GM21423 (cell line): ENCODE measurements around the gene SSTR1.
"Not testable (repeated sequence)": the region's sequence is repeated elsewhere in the genome, so short reads cannot be mapped to it uniquely, and the experiment has no call there.

Source experiments
- ATAC-seq: cut with Tn5 transposase; IDR thresholded peaks from one replicate; pipeline ENCODE4 v1.9.1; 2021; ENCODE audit warnings: mild to moderate bottlenecking, moderate library complexity; ENCODE audit not compliant: unreplicated experiment

SSTR1 gene, protein sequence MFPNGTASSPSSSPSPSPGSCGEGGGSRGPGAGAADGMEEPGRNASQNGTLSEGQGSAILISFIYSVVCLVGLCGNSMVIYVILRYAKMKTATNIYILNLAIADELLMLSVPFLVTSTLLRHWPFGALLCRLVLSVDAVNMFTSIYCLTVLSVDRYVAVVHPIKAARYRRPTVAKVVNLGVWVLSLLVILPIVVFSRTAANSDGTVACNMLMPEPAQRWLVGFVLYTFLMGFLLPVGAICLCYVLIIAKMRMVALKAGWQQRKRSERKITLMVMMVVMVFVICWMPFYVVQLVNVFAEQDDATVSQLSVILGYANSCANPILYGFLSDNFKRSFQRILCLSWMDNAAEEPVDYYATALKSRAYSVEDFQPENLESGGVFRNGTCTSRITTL

GRCh38 chr14:38207736-38208617 lies at the start of gene SSTR1:
Gene SSTR1, plus strand, starts transcription at chr14:38207904. Its CDS starts 1,486 bp downstream, at chr14:38209390.
- ATAC-seq: no peak

GRCh38 chr14:38158468-38158867 lies 49.2 kb upstream of the SSTR1 start:
- ATAC-seq: no peak

- no peak for ATAC-seq
Observed at GRCh38 chr14:38168416-38168815, 39.3 kb upstream of the SSTR1 start.

DNA sequence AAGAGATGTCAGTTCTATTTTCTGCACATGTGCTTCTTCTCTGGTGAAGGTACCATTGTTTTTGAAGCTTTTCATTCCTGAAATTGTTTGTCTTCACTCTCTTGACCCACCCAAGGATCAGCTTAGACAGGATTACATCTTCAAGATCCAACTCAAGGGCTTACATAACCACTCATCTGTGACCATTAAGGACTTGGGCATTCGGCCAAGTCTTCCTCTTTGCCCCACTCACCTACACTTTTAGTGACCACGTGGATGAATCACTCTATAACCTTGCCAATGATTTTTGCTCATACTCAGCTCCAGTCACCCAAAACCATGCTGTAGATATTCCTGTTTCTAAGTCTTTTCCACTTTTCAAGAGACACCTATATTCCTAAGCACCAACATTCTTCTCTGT lies 36.5 kb upstream of the SSTR1 start:
- ATAC-seq: no peak

DNA sequence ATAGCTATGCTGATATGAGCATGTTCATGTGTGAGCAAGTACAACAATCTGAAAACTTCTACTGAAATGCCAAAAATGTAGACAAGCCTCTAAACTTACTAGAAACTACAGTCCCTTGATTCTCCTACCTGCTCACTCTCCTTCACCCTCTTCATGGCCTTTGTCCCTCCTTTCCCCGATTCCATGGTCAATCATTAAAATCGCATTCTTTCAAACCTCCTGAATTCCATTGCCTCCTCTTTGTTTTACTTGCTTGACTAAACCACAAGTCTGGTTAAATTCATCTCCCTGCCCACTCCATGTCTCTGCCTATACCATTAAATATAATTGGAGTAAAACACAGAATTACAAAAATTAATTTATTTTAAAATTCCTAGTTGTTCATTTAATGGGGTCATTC lies 33.0 kb upstream of the SSTR1 start:
- ATAC-seq: no peak

DNA sequence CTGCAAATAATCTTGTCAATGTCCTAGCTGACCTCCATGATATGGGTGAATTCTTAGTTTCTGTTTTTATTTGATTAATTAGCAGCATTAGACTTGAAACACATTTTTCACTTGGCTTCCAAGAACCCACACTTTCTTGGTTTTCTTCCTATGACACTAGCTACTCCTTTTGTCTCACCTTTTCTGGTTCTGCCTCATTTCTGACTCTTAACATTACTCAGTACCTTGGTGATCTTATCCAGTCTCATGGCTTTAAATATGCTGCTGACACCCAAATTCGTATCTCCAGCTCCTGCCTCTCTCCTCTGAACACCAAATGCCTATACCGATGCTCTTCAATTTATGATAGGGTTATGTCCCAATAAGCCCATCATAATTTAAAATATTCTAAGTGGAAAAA lies 32.0 kb upstream of the SSTR1 start:
- ATAC-seq: no peak

DNA sequence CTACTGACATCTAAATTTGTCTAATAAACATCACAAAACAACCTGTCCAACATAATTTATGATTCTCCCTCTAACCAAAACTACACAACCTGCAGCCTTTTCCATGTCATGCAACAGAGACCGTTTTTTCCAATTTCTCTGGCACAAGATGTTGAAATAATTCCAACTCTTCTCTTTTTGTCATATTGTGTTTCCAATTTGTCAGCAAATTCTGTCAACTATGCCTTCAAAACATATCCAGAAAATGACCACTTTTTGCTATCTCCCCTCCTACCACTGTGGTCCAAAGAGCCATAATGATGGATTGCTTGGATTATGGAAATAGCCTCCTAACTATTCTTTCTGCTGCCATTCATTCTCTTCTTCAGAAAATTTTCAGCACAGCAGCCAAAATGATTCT lies 31.3 kb upstream of the SSTR1 start:
- no peak for ATAC-seq

GRCh38 chr14:38184132-38184531 lies 23.6 kb upstream of the SSTR1 start:
- ATAC-seq: no peak

DNA sequence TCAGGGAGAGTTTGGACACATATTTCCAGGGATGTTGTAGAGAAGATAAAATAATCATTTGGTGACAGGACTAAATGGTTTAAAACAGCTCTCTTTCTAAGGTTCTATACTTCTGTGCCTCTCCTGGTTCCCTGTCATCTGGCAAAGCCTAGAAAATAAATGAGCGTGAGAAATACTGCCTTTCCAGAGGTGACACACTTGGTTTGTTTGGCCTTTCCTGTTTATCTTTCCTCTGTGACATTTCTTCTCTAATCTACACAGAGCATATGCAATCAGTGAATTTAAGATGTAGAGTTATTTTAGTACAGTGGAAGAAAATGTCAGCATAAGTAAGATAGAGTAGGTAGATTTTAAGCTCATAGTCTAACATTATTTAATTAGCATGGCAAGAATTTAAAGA lies 22.0 kb upstream of the SSTR1 start:
- ATAC-seq: no peak

- no peak for ATAC-seq
Observed at GRCh38 chr14:38186216-38186615, 21.5 kb upstream of the SSTR1 start.

GRCh38 chr14:38187528-38187927 lies 20.2 kb upstream of the SSTR1 start:
- ATAC-seq: no peak

DNA sequence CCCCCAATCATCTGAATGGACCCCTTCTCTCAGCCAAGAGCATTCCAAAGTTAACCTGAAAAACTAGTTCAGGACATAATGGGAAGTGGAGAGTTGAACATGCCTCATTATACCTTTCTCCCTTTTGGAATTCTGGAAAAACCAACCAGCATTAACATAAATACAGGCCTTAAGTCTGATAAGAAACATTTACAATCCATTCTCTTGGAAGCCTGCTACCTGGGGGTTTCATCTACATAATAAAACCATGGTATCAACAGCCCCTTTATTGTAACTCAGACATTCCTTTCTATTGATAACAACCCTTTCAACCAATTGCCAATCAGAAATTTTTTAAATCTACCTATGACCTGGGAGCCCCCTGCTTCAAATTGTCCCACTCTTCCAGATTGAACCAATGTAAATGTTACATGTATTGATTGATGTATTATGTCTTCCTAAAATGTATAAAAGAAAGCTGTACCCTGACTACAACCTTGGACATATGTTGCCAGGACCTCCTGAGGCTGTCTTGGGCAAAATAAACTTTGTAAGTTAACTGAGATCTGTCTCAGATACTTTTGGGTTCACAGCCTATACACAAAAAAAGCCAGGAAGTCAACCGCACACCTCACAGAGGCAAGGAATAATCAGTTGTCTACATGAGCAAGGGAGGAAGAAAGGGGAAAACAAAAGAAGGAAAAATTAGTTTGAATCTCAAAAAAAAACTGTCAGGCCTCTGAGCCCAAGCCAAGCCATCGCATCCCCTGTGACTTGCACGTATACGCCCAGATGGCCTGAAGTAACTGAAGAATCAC lies 17.6 kb upstream of the SSTR1 start:
- no peak for ATAC-seq

DNA sequence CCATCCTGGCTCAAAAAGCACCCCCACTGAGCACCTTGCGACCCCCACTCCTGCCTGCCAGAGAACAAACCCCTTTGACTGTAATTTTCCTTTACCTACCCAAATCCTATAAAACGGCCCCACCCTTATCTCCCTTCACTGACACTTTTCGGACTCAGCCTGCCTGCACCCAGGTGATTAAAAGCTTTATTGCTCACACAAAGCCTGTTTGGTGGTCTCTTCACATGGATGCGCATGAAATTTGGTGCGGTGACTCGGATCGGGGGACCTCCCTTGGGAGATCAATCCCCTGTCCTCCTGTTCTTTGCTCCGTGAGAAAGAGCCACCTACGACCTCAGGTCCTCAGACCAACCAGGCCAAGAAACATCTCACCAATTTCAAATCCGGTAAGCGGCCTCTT lies 16.9 kb upstream of the SSTR1 start:
- not testable (repeated sequence) for ATAC-seq

- ATAC-seq: not testable (repeated sequence)
Observed at GRCh38 chr14:38191491-38191890, 16.2 kb upstream of the SSTR1 start.

DNA sequence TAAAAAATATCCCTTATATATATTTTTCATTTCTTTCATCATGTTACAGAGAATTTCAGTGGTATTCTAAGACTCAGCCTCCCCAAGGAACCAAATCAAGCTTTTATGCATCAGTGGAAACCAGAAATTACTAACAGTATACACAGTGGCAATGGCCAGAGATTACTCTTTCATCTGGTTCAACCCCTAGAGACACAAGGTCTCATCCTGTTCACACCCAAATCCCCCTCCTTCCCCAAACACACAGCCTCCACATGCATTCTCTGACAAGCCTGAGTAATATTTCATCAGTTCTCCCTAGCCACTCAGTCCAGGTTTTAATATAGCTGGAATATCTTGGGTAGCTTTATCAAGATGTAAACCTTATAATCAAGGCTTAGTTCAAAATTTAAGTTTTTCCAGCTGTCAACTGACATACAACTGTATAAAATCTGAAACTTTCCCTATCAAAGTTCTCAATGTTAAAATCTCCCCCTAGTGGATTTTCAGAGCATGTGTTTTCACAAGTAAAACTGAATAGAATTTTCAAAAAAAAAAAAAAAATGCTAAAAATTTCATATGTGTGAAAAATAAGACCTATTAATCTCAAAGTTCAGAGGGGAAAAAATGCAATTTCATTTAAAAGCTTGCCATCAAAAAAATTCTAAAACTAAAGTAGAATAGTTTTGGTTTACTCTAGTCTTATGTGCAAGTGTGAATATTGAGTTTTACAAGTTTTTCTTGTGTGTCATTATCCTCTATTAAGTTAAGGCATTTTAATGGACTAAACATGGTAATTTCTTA lies 10.5 kb upstream of the SSTR1 start:
- no peak for ATAC-seq

DNA sequence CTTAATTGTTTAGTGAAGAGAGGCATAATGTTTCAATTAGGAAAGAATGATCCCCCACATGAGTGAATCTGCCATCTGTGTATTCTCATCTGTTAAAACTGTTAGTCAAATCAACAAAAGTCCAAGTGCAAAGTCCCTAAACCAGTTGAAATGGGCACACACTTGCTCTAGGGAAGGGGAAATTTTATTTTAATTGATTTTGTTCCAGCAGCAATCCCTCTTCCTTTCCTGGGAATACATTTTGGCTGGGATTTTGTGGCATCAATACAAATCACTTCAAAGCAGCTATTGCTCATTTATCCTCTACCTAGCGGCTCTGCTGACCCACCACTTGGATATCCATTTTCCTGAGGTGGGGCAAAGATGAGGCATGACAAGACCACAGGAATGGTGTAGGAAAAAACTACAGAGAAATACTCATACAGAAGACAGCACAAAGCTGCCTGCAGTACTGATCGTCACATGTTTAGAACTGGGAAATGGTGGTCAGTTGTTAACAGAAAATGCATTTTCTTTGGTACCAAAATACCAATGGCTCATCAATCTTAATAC lies 9.8 kb upstream of the SSTR1 start:
- ATAC-seq: no peak

DNA sequence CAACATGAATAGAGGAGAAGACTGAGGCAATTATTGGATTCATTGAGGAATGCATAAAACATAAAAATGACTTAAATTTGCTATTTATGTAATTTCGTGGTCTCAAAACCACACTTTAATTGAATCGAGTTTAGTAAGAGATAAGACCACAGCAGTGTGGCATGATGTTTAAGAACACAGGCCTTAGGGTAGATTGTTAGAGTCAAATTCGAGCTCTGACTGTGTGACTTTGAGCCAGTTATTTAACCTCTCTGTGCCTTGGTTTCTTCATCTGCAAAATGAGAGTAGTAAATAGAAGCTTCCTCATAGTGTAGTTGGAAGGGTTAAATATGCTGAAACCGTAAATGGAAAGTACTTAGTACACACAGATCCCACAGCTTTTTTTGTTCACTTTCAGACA lies 9.3 kb upstream of the SSTR1 start:
- ATAC-seq: no peak

- ATAC-seq: no peak
Observed at GRCh38 chr14:38199076-38199475, 8.6 kb upstream of the SSTR1 start.

DNA sequence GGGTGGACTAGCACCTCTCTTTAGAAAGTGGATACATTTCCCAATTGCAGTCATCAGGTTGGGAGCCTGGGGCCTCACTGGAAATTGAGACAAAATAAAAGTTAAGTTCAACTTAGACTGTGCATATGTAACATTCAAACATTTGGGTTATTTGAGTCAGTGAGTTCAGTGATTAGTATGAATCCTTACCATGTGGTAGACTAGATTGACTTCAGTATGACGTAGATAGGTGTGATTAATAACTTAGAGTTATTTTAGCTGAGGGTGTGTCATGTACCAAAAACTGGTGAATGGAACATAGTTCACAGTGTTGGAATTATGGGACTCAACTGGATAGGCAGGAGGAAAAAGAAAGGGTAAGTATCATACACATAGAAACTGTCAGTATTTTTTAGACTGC lies 8.0 kb upstream of the SSTR1 start:
- ATAC-seq: no peak

- no peak for ATAC-seq
Observed at GRCh38 chr14:38201137-38201828, 6.4 kb upstream of the SSTR1 start.
